Measurements from ENCODE around the gene CD300LB.
"Not testable (repeated sequence)": the region's sequence is repeated elsewhere in the genome, so short reads cannot be mapped to it uniquely, and the experiment has no call there.

The CD300LB gene

DNA sequence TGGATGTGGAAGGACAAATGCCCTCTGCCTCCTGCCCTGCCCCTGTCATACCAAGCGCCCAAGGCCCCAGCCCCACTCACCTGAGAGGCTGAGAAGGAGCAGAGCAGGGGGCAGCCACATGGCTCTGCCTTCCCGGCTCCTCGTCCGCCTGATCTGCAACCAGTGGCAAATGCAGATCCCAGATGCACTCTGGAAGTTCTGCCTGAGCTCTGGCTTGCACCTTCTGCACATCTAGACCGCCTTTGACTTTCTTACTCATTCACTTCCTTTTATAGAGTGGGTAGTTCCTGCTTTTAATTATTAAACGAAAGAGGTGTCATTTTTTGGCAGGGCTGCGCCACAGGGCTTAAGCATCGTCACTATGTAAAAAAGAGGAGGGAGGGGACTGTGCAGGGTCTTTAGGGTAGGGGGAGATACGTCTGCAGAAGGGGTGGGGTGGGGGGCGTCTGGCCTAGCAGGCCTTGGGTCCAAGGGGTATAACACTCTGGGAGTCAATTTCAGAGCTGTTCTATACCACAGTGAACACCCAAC lies at the start of gene CD300LB:
CD300LB (minus strand) TSS at position 245 of the 531 bp plus-strand sequence; CDS start at position 120, 125 bp downstream.
- TF ChIP-seq CTCF (IDR thresholded peaks at IDR 0.05; ENCODE audit: low read depth, low read length), result no peak
- no peak for DNase-seq (ENCODE audit: low read depth in 2 of 2)
- no peak within 1 kb of the TSS for H3K4me3 ChIP-seq (replicated peaks in 1 of 2; ENCODE audit: low read depth in 2 of 2, low read length in 2 of 2)

DNA sequence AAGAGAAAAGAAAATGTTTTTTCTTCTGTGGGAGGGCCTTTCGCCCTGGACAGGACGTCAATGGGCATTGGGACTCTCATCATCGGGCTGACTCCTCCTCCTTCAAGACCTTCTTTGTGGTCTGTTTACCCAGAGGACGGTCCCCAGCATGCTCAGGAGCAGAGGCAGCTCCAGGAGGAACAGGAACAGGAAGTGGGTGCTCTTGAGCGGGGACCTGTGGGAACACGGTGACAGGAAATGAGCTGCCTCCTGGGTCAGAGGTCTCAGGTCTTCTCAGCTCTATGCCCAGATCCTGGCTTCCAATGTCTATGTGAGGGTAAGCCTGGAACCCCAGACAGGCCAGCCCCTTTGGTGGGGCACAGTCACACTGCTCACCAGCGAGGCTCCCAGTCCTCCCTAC lies 48.6 kb upstream of the CD300LB start:
- no peak for TF ChIP-seq CTCF (IDR thresholded peaks at IDR 0.05; ENCODE audit: low read depth, low read length)
- H3K4me3 ChIP-seq (replicated peaks in 1 of 2; ENCODE audit: low read depth in 2 of 2, low read length in 2 of 2), result no peak overlapping the region
- DNase-seq (ENCODE audit: low read depth in 2 of 2), result no peak

DNA sequence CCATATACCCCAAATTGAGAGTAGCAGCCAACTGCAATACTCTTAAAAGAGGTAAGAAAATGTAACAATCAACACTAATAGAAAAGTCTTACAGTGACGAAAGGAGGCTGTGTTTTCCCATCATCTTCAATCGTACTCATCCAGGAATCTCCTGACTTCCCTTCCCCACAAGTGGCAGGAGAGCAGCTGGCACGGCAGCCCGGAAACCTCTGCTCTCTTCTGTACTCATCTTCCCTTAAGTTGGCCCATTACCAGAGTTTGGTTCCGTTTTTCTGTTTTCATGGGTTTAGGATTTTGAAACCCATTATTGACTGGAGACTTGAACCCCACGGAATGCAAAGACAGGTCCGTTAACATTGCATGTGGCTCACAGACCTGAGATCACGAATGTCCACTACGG lies 47.7 kb upstream of the CD300LB start:
- TF ChIP-seq CTCF (IDR thresholded peaks at IDR 0.05; ENCODE audit: low read depth, low read length), result no peak
- no peak for DNase-seq (ENCODE audit: low read depth in 2 of 2)

DNA sequence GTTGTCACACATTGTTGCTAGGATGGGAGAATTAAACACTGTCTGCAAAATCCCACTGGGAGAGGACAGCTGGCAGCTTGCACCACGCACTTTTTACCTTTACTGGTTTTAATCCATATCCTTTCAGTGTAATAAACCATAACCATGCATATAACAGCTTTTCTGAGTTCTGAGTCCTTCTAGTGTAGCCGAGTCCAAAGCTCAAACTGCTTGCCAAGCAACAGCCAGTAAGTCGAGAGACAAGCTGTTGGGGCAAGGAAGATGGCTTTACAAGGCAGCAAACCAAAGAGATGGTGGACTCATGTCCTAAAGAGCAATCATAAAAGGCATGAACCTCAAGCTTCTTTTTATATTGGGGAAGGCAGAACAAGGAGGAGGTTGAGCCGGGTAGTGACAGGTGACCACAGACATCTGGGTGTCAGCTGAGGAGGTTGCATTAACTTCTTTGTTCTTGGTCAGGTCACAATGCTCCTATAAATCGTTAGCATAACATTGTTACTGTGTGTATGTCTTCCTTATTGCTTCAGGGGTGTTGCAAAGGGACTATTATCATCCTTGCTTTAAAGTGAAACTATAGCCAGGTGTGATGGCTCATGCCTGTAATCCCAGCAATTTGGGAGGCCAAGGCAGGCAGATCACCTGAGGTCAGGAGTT lies 43.3 kb upstream of the CD300LB start:
- no peak overlapping the region for H3K4me3 ChIP-seq (replicated peaks in 1 of 2; ENCODE audit: low read depth in 2 of 2, low read length in 2 of 2)
- TF ChIP-seq CTCF (IDR thresholded peaks at IDR 0.05; ENCODE audit: low read depth, low read length), result no peak
- DNase-seq (ENCODE audit: low read depth in 2 of 2), result no peak

More for the DNA sequence above, 47.7 kb upstream of the CD300LB start:
- no peak overlapping the region for H3K4me3 ChIP-seq (replicated peaks in 1 of 2; ENCODE audit: low read depth in 2 of 2, low read length in 2 of 2)

GRCh38 chr17:74573635-74574034 lies 42.4 kb upstream of the CD300LB start:
- H3K4me3 ChIP-seq (replicated peaks in 1 of 2; ENCODE audit: low read depth in 2 of 2, low read length in 2 of 2); DNase-seq (ENCODE audit: low read depth in 2 of 2): not testable (repeated sequence)

DNA sequence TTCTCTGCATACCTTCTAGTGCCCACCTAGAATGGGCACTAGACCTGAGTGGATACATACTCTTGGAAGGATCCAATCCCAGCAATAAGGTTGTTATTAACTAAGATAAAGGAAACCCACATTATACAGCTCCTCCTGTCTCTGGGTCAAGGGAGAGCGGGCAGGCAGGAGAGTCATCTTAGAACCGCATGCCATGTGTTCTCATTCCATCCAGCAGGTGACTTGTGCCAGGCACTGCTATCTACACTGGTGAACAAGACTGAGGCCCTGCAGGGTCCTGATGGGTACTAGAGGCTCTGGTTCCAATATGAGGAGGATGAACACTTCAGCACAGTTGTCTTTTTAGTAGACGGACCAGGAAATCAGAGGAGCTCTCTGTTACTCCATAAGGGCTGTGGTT lies 41.9 kb upstream of the CD300LB start:
- TF ChIP-seq CTCF (IDR thresholded peaks at IDR 0.05; ENCODE audit: low read depth, low read length), result no peak
- no peak for DNase-seq (ENCODE audit: low read depth in 2 of 2)
- no peak overlapping the region for H3K4me3 ChIP-seq (replicated peaks in 1 of 2; ENCODE audit: low read depth in 2 of 2, low read length in 2 of 2)

GRCh38 chr17:74571621-74572270 lies 40.5 kb upstream of the CD300LB start:
- DNase-seq (ENCODE audit: low read depth in 2 of 2), result no peak
- H3K4me3 ChIP-seq (replicated peaks in 1 of 2; ENCODE audit: low read depth in 2 of 2, low read length in 2 of 2), result no peak overlapping the region
- TF ChIP-seq CTCF (IDR thresholded peaks at IDR 0.05; ENCODE audit: low read depth, low read length), result no peak
